ENCODE results near the gene PARD3B. TPM values are rescaled to one million over a fixed set of nuclear protein-coding genes. Genes with fewer than 3 reads are reported as not detected.

Gene PARD3B
- total RNA-seq, 1 experiment from 2014 or later, result 2.0 TPM

DNA sequence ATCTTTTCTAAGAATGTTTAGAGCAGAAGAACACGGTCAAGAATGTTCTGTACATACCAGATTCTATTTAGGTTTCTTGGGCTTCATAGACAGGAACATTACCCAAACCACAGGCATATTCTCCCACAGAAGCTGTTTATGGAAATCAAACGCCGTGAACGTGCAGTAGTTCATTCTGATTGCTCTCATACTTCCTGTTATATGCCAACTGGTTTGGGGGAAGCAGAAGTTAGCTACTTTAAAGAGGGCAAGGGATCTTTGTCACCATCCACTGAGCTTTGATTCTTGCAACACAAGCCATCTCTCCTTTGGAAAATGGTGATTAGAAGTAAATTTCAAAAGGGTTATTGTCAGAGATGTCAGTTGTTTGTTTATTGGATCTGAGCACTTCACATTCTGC, 954.8 kb downstream of the PARD3B start:
- no peak for TF ChIP-seq SRF (IDR thresholded peaks at IDR 0.05; ENCODE audit: low read depth)
- ChIA-PET POLR2A (no interaction called here), CTCF (no interaction called here), RAD21 (ENCODE audit: low non-redundant PET in 1 of 2, low total read pairs in 2 of 2, uncharacterized antibody in 2 of 2, unreplicated experiment in 2 of 2) (no interaction called here)
- Histone ChIP-seq H3K4me2 (ENCODE audit: low read length) (no peak overlapping the region), H3K9ac (ENCODE audit: low read length) (no peak overlapping the region), H3K4me1 (ENCODE audit: control insufficient read depth in 1 of 2, insufficient read depth in 2 of 2, low read length in 2 of 2) (no peaks in the 10 kb centered on the region), H2AFZ (ENCODE audit: low read depth, low read length, poor library complexity, severe bottlenecking) (no peak overlapping the region), H3K36me3 (ENCODE audit: control insufficient read depth in 1 of 2, insufficient read depth in 2 of 2, low read length in 2 of 2) (no peaks in the 10 kb centered on the region), H3K9me2 (ENCODE audit: insufficient read depth) (no peaks in the 10 kb centered on the region), H3K9me3 (ENCODE audit: control insufficient read depth in 1 of 2, insufficient read depth in 1 of 2, low read depth in 1 of 2, low read length in 2 of 2) (no peaks in the 10 kb centered on the region), H3K27me3 (ENCODE audit: insufficient read depth, low read length) (peaks cover 4% of the 10 kb centered on the region; the same call in 1 of the 2 replicates), H4K20me1 (ENCODE audit: insufficient read depth) (no peaks in the 10 kb centered on the region), H3K4me3 (replicated peaks in 1 of 2; ENCODE audit: low read depth in 1 of 2, low read length in 2 of 2) (no peak overlapping the region), H3K27ac (ENCODE audit: low read depth, low read length) (no peak overlapping the region), H3K79me2 (ENCODE audit: insufficient read depth, low read length) (no peaks in the 10 kb centered on the region)
- DNase-seq (ENCODE audit: low read depth, low spot score) (no peak), ATAC-seq (no peak)
- BruUV-seq (replicated peaks), result no TSS peak
- intact Hi-C loops (cut with micrococcal nuclease), result no loop called here

DNA sequence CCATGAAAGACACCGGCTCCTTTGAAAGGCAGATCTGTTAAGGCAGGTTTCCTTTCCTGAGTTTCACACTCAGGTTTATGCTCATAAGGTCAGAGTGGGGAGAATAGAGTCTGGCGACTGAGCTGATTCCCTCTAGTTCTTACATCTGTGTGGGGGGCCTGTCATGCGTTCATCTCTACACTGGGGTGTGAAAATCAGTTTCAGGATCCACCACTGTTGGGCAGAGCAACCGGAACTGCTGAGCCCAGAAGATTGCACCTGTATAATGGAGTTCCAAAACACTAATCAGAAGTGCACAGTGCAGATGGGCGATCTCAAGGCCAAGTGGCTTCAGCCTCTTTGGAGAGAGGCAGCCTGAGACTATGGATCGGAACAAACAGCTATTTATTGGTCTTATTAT, 955.7 kb downstream of the PARD3B start:
- TF ChIP-seq JUND (IDR thresholded peaks at IDR 0.05), result no peak
- Histone ChIP-seq H2AFZ (ENCODE audit: low read depth, low read length, poor library complexity, severe bottlenecking) (no peak overlapping the region), H3K4me1 (ENCODE audit: control insufficient read depth in 1 of 2, insufficient read depth in 2 of 2, low read length in 2 of 2) (no peaks in the 10 kb centered on the region), H4K20me1 (ENCODE audit: insufficient read depth) (no peaks in the 10 kb centered on the region), H3K4me3 (replicated peaks in 1 of 2; ENCODE audit: low read depth in 1 of 2, low read length in 2 of 2) (no peak overlapping the region), H3K27ac (ENCODE audit: low read depth, low read length) (no peak overlapping the region), H3K27me3 (ENCODE audit: insufficient read depth, low read length) (peaks cover 4% of the 10 kb centered on the region; the same call in 1 of the 2 replicates), H3K79me2 (ENCODE audit: insufficient read depth, low read length) (no peaks in the 10 kb centered on the region), H3K9ac (ENCODE audit: low read length) (no peak overlapping the region), H3K36me3 (ENCODE audit: control insufficient read depth in 1 of 2, insufficient read depth in 2 of 2, low read length in 2 of 2) (no peaks in the 10 kb centered on the region), H3K4me2 (ENCODE audit: low read length) (no peak overlapping the region), H3K9me2 (ENCODE audit: insufficient read depth) (no peaks in the 10 kb centered on the region), H3K9me3 (ENCODE audit: control insufficient read depth in 1 of 2, insufficient read depth in 1 of 2, low read depth in 1 of 2, low read length in 2 of 2) (no peaks in the 10 kb centered on the region)
- no peak for DNase-seq (ENCODE audit: low read depth, low spot score)
- ChIA-PET RAD21 (ENCODE audit: low non-redundant PET in 1 of 2, low total read pairs in 2 of 2, uncharacterized antibody in 2 of 2, unreplicated experiment in 2 of 2) (no interaction called here), POLR2A (no interaction called here), CTCF (no interaction called here)
- intact Hi-C loops (cut with micrococcal nuclease), result no loop called here
- ATAC-seq, result no peak
- no TSS peak for BruUV-seq (replicated peaks)

DNA sequence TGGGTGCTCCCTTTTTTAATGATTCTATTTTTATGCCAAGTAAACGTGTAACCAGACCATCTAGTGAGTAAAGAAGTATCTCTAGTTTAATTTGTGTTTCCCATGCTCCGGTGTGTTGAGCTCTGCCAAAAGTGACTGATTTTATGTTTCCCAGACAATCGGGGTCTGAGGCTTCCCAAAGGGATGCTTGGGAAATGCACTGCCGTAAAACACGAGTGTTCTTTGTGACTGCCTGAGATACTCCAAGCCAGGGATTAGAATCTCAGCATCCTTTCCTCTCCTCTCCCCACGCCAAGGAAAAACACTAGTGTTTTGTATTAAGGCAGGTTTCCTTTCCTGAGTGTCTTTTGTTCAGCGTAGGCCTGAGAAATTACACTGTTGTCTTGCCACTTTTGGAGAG, 956.6 kb downstream of the PARD3B start:
- TF ChIP-seq CEBPB (IDR thresholded peaks at IDR 0.05; ENCODE audit: low read depth) (no peak), CBX3 (IDR thresholded peaks at IDR 0.05; ENCODE audit: low read depth) (no peak), ATF3 (IDR thresholded peaks at IDR 0.05) (no peak), EZH2 (IDR thresholded peaks at IDR 0.05) (no peak)
- H3K27ac ChIP-seq (ENCODE audit: low read depth, low read length), result no peak overlapping the region
- no peak overlapping the region for H3K9ac ChIP-seq (ENCODE audit: low read length)
- H3K9me3 ChIP-seq (ENCODE audit: control insufficient read depth in 1 of 2, insufficient read depth in 1 of 2, low read depth in 1 of 2, low read length in 2 of 2), result no peaks in the 10 kb centered on the region
- H3K4me2 ChIP-seq (ENCODE audit: low read length), result no peak overlapping the region
- intact Hi-C loops (cut with micrococcal nuclease), result no loop called here
- H4K20me1 ChIP-seq (ENCODE audit: insufficient read depth), result no peaks in the 10 kb centered on the region
- RAD21 ChIA-PET (ENCODE audit: low non-redundant PET in 1 of 2, low total read pairs in 2 of 2, uncharacterized antibody in 2 of 2, unreplicated experiment in 2 of 2), result no interaction called here
- BruUV-seq (replicated peaks), result no TSS peak
- no peaks in the 10 kb centered on the region for H3K36me3 ChIP-seq (ENCODE audit: control insufficient read depth in 1 of 2, insufficient read depth in 2 of 2, low read length in 2 of 2)
- ATAC-seq (no peak), DNase-seq (ENCODE audit: low read depth, low spot score) (no peak)
- H3K4me1 ChIP-seq (ENCODE audit: control insufficient read depth in 1 of 2, insufficient read depth in 2 of 2, low read length in 2 of 2), result no peaks in the 10 kb centered on the region
- CTCF ChIA-PET, result no interaction called here
- no peak overlapping the region for H2AFZ ChIP-seq (ENCODE audit: low read depth, low read length, poor library complexity, severe bottlenecking)
- H3K4me3 ChIP-seq (replicated peaks in 1 of 2; ENCODE audit: low read depth in 1 of 2, low read length in 2 of 2), result no peak overlapping the region
- no peaks in the 10 kb centered on the region for H3K9me2 ChIP-seq (ENCODE audit: insufficient read depth)
- no peaks in the 10 kb centered on the region for H3K79me2 ChIP-seq (ENCODE audit: insufficient read depth, low read length)
- H3K27me3 ChIP-seq (ENCODE audit: insufficient read depth, low read length), result peaks cover 4% of the 10 kb centered on the region; the same call in 1 of the 2 replicates
- POLR2A ChIA-PET, result no interaction called here
